WTC11 (cell line): ENCODE results near the gene MYO1F.

ENCODE experiments used
- CTCF ChIP-seq: fragments of 200-600 bp; IDR thresholded peaks from 2 replicates; pipeline ENCODE4 v1.8.0; 2022; ENCODE audit warnings: antibody characterized with exemption
- JUN ChIP-seq: sonication (generic); formaldehyde crosslinking; IDR thresholded peaks from 2 replicates; pipeline ENCODE4 v1.8.0; 2023; ENCODE audit warnings: mild to moderate bottlenecking, missing genetic modification reagents
- MAX ChIP-seq: sonication (generic); formaldehyde crosslinking; IDR thresholded peaks from 2 replicates; pipeline ENCODE4 v1.8.0; 2022; ENCODE audit warnings: mild to moderate bottlenecking, missing genetic modification reagents
- MYBL2 ChIP-seq: sonication (generic); formaldehyde crosslinking; IDR thresholded peaks from 2 replicates; pipeline ENCODE4 v1.8.1; 2023; ENCODE audit warnings: mild to moderate bottlenecking, moderate library complexity, missing genetic modification reagents
- SMAD4 ChIP-seq: sonication (generic); formaldehyde crosslinking; IDR thresholded peaks from 2 replicates; pipeline ENCODE4 v1.8.0; 2022; ENCODE audit warnings: mild to moderate bottlenecking, missing genetic modification reagents
- USF2 ChIP-seq: sonication (generic); formaldehyde crosslinking; IDR thresholded peaks from 2 replicates; pipeline ENCODE4 v1.8.1; 2023; ENCODE audit warnings: mild to moderate bottlenecking, missing genetic modification reagents, moderate library complexity
- ZNF416 ChIP-seq: fragments of 250-450 bp; sonication (Bioruptor Pico); IDR thresholded peaks from 2 replicates; pipeline ENCODE4 v1.9.0; 2021; ENCODE audit warnings: mild to moderate bottlenecking, inconsistent platforms
- TF ChIP-seq, protein P1 (sequence below): sonication (generic); formaldehyde crosslinking; IDR thresholded peaks from 2 replicates; pipeline ENCODE4 v1.8.0; 2023; ENCODE audit warnings: missing genetic modification reagents
- TF ChIP-seq, protein P2 (sequence below): sonication (generic); formaldehyde crosslinking; IDR thresholded peaks from 2 replicates; pipeline ENCODE4 v1.8.0; 2022; ENCODE audit warnings: mild to moderate bottlenecking, missing genetic modification reagents
- TF ChIP-seq, protein P3 (sequence below): sonication (generic); formaldehyde crosslinking; conservative IDR thresholded peaks from 2 replicates; pipeline ENCODE4 v1.8.1; 2022; ENCODE audit warnings: mild to moderate bottlenecking, missing genetic modification reagents
- TF ChIP-seq, protein P4 (sequence below): fragments of 250-450 bp; sonication (Bioruptor Pico); IDR thresholded peaks from 2 replicates; pipeline ENCODE4 v1.9.0; 2021; ENCODE audit warnings: mild to moderate bottlenecking, borderline replicate concordance

DNA sequence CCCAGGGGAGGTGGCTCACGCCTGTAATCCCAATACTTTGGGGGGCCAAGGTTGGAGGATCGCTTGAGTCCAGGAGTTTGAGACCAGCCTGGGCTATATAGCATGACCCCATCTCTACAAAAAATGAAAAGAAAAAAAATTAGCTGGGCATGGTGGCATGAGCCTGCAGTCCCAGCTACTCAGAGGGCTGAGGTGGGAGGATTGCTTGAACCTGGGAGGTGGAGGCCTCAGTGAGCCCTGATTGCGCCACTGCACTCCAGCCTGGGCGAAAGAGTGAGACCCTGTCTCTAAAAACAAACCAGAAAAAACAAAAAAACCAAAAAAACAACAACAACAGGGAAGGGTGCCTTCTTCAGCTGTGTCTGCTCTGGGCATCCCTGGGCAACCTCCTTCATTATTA is 499 bp upstream of the MYO1F start:
- TF ChIP-seq MYBL2 (CRISPR knock-in tag) (no peak), CTCF (no peak), JUN (CRISPR knock-in tag) (no peak), SMAD4 (CRISPR knock-in tag) (no peak), MAX (CRISPR knock-in tag) (no peak), ZNF416 (CRISPR knock-in tag) (no peak), USF2 (CRISPR knock-in tag) (no peak)
- TF ChIP-seq, protein P1, sequence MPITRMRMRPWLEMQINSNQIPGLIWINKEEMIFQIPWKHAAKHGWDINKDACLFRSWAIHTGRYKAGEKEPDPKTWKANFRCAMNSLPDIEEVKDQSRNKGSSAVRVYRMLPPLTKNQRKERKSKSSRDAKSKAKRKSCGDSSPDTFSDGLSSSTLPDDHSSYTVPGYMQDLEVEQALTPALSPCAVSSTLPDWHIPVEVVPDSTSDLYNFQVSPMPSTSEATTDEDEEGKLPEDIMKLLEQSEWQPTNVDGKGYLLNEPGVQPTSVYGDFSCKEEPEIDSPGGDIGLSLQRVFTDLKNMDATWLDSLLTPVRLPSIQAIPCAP (CRISPR knock-in tag) = no peak
- TF ChIP-seq, protein P2, sequence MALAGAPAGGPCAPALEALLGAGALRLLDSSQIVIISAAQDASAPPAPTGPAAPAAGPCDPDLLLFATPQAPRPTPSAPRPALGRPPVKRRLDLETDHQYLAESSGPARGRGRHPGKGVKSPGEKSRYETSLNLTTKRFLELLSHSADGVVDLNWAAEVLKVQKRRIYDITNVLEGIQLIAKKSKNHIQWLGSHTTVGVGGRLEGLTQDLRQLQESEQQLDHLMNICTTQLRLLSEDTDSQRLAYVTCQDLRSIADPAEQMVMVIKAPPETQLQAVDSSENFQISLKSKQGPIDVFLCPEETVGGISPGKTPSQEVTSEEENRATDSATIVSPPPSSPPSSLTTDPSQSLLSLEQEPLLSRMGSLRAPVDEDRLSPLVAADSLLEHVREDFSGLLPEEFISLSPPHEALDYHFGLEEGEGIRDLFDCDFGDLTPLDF (CRISPR knock-in tag) = no peak
- TF ChIP-seq, protein P3, sequence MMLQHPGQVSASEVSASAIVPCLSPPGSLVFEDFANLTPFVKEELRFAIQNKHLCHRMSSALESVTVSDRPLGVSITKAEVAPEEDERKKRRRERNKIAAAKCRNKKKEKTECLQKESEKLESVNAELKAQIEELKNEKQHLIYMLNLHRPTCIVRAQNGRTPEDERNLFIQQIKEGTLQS (CRISPR knock-in tag) = no peak
- TF ChIP-seq, protein P4, sequence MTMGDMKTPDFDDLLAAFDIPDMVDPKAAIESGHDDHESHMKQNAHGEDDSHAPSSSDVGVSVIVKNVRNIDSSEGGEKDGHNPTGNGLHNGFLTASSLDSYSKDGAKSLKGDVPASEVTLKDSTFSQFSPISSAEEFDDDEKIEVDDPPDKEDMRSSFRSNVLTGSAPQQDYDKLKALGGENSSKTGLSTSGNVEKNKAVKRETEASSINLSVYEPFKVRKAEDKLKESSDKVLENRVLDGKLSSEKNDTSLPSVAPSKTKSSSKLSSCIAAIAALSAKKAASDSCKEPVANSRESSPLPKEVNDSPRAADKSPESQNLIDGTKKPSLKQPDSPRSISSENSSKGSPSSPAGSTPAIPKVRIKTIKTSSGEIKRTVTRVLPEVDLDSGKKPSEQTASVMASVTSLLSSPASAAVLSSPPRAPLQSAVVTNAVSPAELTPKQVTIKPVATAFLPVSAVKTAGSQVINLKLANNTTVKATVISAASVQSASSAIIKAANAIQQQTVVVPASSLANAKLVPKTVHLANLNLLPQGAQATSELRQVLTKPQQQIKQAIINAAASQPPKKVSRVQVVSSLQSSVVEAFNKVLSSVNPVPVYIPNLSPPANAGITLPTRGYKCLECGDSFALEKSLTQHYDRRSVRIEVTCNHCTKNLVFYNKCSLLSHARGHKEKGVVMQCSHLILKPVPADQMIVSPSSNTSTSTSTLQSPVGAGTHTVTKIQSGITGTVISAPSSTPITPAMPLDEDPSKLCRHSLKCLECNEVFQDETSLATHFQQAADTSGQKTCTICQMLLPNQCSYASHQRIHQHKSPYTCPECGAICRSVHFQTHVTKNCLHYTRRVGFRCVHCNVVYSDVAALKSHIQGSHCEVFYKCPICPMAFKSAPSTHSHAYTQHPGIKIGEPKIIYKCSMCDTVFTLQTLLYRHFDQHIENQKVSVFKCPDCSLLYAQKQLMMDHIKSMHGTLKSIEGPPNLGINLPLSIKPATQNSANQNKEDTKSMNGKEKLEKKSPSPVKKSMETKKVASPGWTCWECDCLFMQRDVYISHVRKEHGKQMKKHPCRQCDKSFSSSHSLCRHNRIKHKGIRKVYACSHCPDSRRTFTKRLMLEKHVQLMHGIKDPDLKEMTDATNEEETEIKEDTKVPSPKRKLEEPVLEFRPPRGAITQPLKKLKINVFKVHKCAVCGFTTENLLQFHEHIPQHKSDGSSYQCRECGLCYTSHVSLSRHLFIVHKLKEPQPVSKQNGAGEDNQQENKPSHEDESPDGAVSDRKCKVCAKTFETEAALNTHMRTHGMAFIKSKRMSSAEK = no peak
